Gastrocnemius medialis (tissue), 4 donors: ENCODE measurements around the gene OPN1SW. TPM values are rescaled to one million over a fixed set of nuclear protein-coding genes. Genes with fewer than 3 reads are reported as not detected.

Experiments used
- ATAC-seq, 2 donors: fragments of 150-250 bp; one replicate each; pipeline ENCODE4 v1.9.1; 2016
- DNase-seq, 2 donors: peaks; one replicate each; pipeline ENCODE4 v3.0.0-alpha.2; 2019
- H3K27ac ChIP-seq, 4 donors: fragments of 200-600 bp; sonication (generic); 1 replicate in 1 of 4; 2 replicates in 3 of 4; pipeline ENCODE4 v1.5.1; 2016 to 2018; ENCODE audit warnings: mild to moderate bottlenecking in 2 of 4, moderate library complexity in 1 of 4
- H3K27me3 ChIP-seq, 3 donors: fragments of 200-600 bp; sonication (generic) in 2 of 3; 1 replicate in 1 of 3; 2 replicates in 2 of 3; pipeline versions ENCODE4 v1.5.1 to v1.6.0; 2016 to 2019; ENCODE audit warnings: mild to moderate bottlenecking in 1 of 3, moderate library complexity in 1 of 3
- H3K36me3 ChIP-seq, 2 donors: fragments of 200-600 bp; sonication (generic) in 1 of 2; one replicate each; pipeline ENCODE4 v1.5.1; 2017 to 2018
- H3K4me1 ChIP-seq, 2 donors: fragments of 200-600 bp; sonication (generic) in 1 of 2; one replicate each; pipeline ENCODE4 v1.5.1; 2016 to 2017; ENCODE audit warnings: mild to moderate bottlenecking in 2 of 2
- H3K4me3 ChIP-seq, 4 donors: fragments of 200-600 bp; sonication (generic) in 3 of 4; 1 replicate in 1 of 4; 2 replicates in 3 of 4; pipeline ENCODE4 v1.5.1; 2016 to 2019; ENCODE audit warnings: mild to moderate bottlenecking in 2 of 4
- H3K9me3 ChIP-seq, 3 donors: fragments of 200-600 bp; sonication (generic) in 2 of 3; 1 replicate in 1 of 3; 2 replicates in 2 of 3; pipeline ENCODE4 v1.5.1; 2016 to 2019
- CTCF ChIP-seq, 5 experiments: fragments of 450-650 bp in 3 of 5; fragments of 200-600 bp in 2 of 5; sonication (generic) in 2 of 5; IDR thresholded peaks in 4 of 5; conservative IDR thresholded peaks in 1 of 5; 1 replicate in 4 of 5; 2 replicates in 1 of 5; pipeline ENCODE4 v1.5.1; 2016 to 2019; ENCODE audit warnings: antibody characterized with exemption in 5 of 5, mild to moderate bottlenecking in 3 of 5, moderate library complexity in 3 of 5
- POLR2A ChIP-seq, 2 donors: fragments of 450-650 bp; IDR thresholded peaks; one replicate each; pipeline ENCODE4 v1.6.1; 2017; ENCODE audit warnings: antibody characterized with exemption in 2 of 2, mild to moderate bottlenecking in 2 of 2, moderate library complexity in 2 of 2
- in situ Hi-C, 4 donors: fragments of 200-750 bp; cut with MboI; loops; one replicate each; pipeline versions ENCODE4 v1.15.0 to v1.8.0; 2017; ENCODE audit warnings: low sequenced_read_pairs in 4 of 4
- intact Hi-C: fragments of 100-400 bp; cut with DNase I; formaldehyde crosslinking; loops from one replicate; pipeline ENCODE4 v1.15.1; 2023; ENCODE audit warnings: low total_unique reads
- total RNA-seq, 4 donors: library from RNA; depleted of rRNA; stranded (reverse); fragments of >200 nt; gene quantifications; one replicate each; pipeline versions ENCODE4 v1.1.0 to v1.2.3, GENCODE V29; 2016

OPN1SW gene
- total RNA-seq, 4 donors from 2014 or later, result not detected

GRCh38 chr7:128790315-128791041, 14.9 kb upstream of the OPN1SW start:
- Histone ChIP-seq H3K27ac (peak overlapping the region; percentile 48 to 72 (median 56)), H3K9me3 (no peaks in the 10 kb centered on the region), H3K4me1 (peaks cover 14 to 30% of the 10 kb centered on the region in 2 donors), H3K36me3 (no peaks in the 10 kb centered on the region), H3K4me3 (peak overlapping the region; percentile 69 to 82 (median 74)), H3K27me3 (no peaks in the 10 kb centered on the region)
- no peak for TF ChIP-seq CTCF (IDR thresholded peaks at IDR 0.05 in 4 of 5, conservative IDR thresholded peaks at IDR 0.05 in 1 of 5)
- TF ChIP-seq POLR2A (IDR thresholded peaks at IDR 0.05), result no peak
- DNase-seq, result no peak
- intact Hi-C loops, result no loop called here
- peak in 1 of 2 donors; percentile 4 for ATAC-seq
- in situ Hi-C loops, result loop anchor here in 3 of 4 donors (10.0 to 25.0 kb wide), 3 partner anchors 84 to 97 kb away; no protein-coding TSS in a partner anchor

- TF ChIP-seq CTCF (IDR thresholded peaks at IDR 0.05 in 4 of 5, conservative IDR thresholded peaks at IDR 0.05 in 1 of 5) (no peak), POLR2A (IDR thresholded peaks at IDR 0.05) (no peak)
- no peak overlapping the region for H3K27ac ChIP-seq
Observed at GRCh38 chr7:128788446-128789412, 13.1 kb upstream of the OPN1SW start.

GRCh38 chr7:128785738-128786137, 10.1 kb upstream of the OPN1SW start:
- ATAC-seq, result no peak
- intact Hi-C loops, result no loop called here
- no peak for TF ChIP-seq CTCF (IDR thresholded peaks at IDR 0.05 in 4 of 5, conservative IDR thresholded peaks at IDR 0.05 in 1 of 5)
- no peak for TF ChIP-seq POLR2A (IDR thresholded peaks at IDR 0.05)

More at GRCh38 chr7:128788446-128789412, 13.1 kb upstream of the OPN1SW start:
- H3K4me3 ChIP-seq, result no peak overlapping the region
- no peak for ATAC-seq
- no peaks in the 10 kb centered on the region for H3K27me3 ChIP-seq
- no peak for DNase-seq
- intact Hi-C loops (no loop called here), in situ Hi-C loops (loop anchor here in 2 of 4 donors (10.0 to 25.0 kb wide), 2 partner anchors 86 to 99 kb away; no protein-coding TSS in a partner anchor)
- H3K9me3 ChIP-seq, result no peaks in the 10 kb centered on the region
- no peaks in the 10 kb centered on the region for H3K36me3 ChIP-seq
- peaks cover 14 to 22% of the 10 kb centered on the region in 2 donors for H3K4me1 ChIP-seq

GRCh38 chr7:128783143-128783861, 7.7 kb upstream of the OPN1SW start:
- ATAC-seq (peak in 1 of 2 donors; percentile 70), DNase-seq (peak in 1 of 2 donors; percentile 50)
- intact Hi-C loops, result no loop called here
- Histone ChIP-seq H3K36me3 (no peaks in the 10 kb centered on the region), H3K4me3 (no peak overlapping the region), H3K27ac (no peak overlapping the region), H3K4me1 (no peaks in the 10 kb centered on the region), H3K27me3 (no peaks in the 10 kb centered on the region), H3K9me3 (no peaks in the 10 kb centered on the region)
- in situ Hi-C loops, result loop anchor here in 2 of 4 donors (10.0 to 25.0 kb wide), 2 partner anchors 91 to 104 kb away; no protein-coding TSS in a partner anchor
- TF ChIP-seq POLR2A (IDR thresholded peaks at IDR 0.05), result no peak
- no peak for TF ChIP-seq CTCF (IDR thresholded peaks at IDR 0.05 in 4 of 5, conservative IDR thresholded peaks at IDR 0.05 in 1 of 5)

More at GRCh38 chr7:128785738-128786137, 10.1 kb upstream of the OPN1SW start:
- Histone ChIP-seq H3K27ac (no peak overlapping the region), H3K36me3 (no peaks in the 10 kb centered on the region), H3K4me3 (no peak overlapping the region), H3K4me1 (peaks cover 0 to 3% of the 10 kb centered on the region in 2 donors), H3K27me3 (no peaks in the 10 kb centered on the region), H3K9me3 (no peaks in the 10 kb centered on the region)
- no peak for DNase-seq
- in situ Hi-C loops, result loop anchor here in 2 of 4 donors (10.0 to 25.0 kb wide), 2 partner anchors 89 to 102 kb away; no protein-coding TSS in a partner anchor
